H1 (cell line): Measurements from ENCODE around the gene GTF2A1L. TPM values are rescaled to one million over a fixed set of nuclear protein-coding genes. Genes with fewer than 3 reads are reported as not detected.

Experiments used
- CTCF ChIA-PET: fragments of 300-600 bp; sonication (Branson Sonifier 250); formaldehyde crosslinking; loops from one replicate; lab custom pipeline; 2021; ENCODE audit not compliant: partially characterized antibody; lab: Charles Lee
- POLR2A ChIA-PET: fragments of 300-600 bp; sonication (Branson Sonifier 250); formaldehyde crosslinking; loops from one replicate; lab custom pipeline; 2021; ENCODE audit warnings: inconsistent platforms; ENCODE audit not compliant: partially characterized antibody; lab: Charles Lee
- DNase-seq, 2 experiments: peaks; one replicate each; pipeline versions ENCODE4 v3.0.0 to v3.0.0-alpha.2; 2010 to 2022; ENCODE audit warnings: low spot score in 2 of 2, low read depth in 1 of 2, mixed read lengths in 1 of 2
- FAIRE-seq: peaks from 2 replicates; lab custom pipeline; 2011; peaks lifted over from hg19 to GRCh38; lab: Jason Lieb, UNC
- H2AFZ ChIP-seq: 2 replicates; pipeline ENCODE4 v1.8.1; 2012; ENCODE audit warnings: low read length, inconsistent platforms
- H2AK5ac ChIP-seq: 2 replicates; pipeline ENCODE4 v1.6.1; 2013; ENCODE audit warnings: low read depth, low read length
- H2BK120ac ChIP-seq: replicated peaks from 2 replicates; pipeline ENCODE3; 2013; ENCODE audit warnings: low read depth, low read length, inconsistent platforms
- H2BK12ac ChIP-seq: 2 replicates; pipeline ENCODE4 v1.6.1; 2013; ENCODE audit warnings: low read depth, low read length
- H2BK15ac ChIP-seq: 2 replicates; pipeline ENCODE4 v1.6.1; 2013; ENCODE audit warnings: low read length
- H2BK20ac ChIP-seq: 2 replicates; pipeline ENCODE4 v1.6.1; 2013; ENCODE audit warnings: low read length
- H2BK5ac ChIP-seq: 2 replicates; pipeline ENCODE4 v1.6.1; 2013; ENCODE audit warnings: low read depth, low read length
- H3K14ac ChIP-seq: 2 replicates; pipeline ENCODE4 v1.6.1; 2013; ENCODE audit warnings: inconsistent platforms; ENCODE audit not compliant: insufficient read length
- H3K18ac ChIP-seq: 2 replicates; pipeline ENCODE4 v1.6.1; 2013; ENCODE audit warnings: low read length; ENCODE audit errors: extremely low read depth
- H3K23ac ChIP-seq: 2 replicates; pipeline ENCODE4 v1.6.1; 2013; ENCODE audit warnings: inconsistent platforms; ENCODE audit not compliant: insufficient read length
- H3K23me2 ChIP-seq: 2 replicates; pipeline ENCODE4 v1.6.1; 2013; ENCODE audit warnings: low read depth, low read length
- H3K27ac ChIP-seq: 2 replicates; pipeline ENCODE4 v1.6.1; 2011; ENCODE audit warnings: low read depth, low read length, inconsistent platforms
- H3K27me3 ChIP-seq, 4 experiments: replicated peaks in 1 of 4; 1 replicate in 1 of 4; 2 replicates in 3 of 4; pipeline versions ENCODE4 v1.6.1 to v1.8.1; 2011 to 2013; ENCODE audit warnings: low read length in 3 of 4, mild to moderate bottlenecking in 3 of 4, inconsistent platforms in 2 of 4, mixed read lengths in 2 of 4, moderate library complexity in 1 of 4; ENCODE audit not compliant: control insufficient read depth in 3 of 4, insufficient read depth in 3 of 4; ENCODE audit errors: extremely low read depth in 1 of 4
- H3K36me3 ChIP-seq, 4 experiments: 2 replicates each; pipeline versions ENCODE4 v1.6.1 to v1.8.1; 2011 to 2013; ENCODE audit warnings: mild to moderate bottlenecking in 4 of 4, low read length in 3 of 4, moderate library complexity in 2 of 4, control low read depth in 1 of 4, inconsistent platforms in 1 of 4; ENCODE audit not compliant: insufficient read depth in 4 of 4, control insufficient read depth in 2 of 4
- H3K4ac ChIP-seq: replicated peaks from 2 replicates; pipeline ENCODE3; 2013; ENCODE audit warnings: low read length, low read depth, mixed read lengths, inconsistent platforms; ENCODE audit not compliant: insufficient read length
- H3K4me1 ChIP-seq, 4 experiments: replicated peaks in 1 of 4; 1 replicate in 1 of 4; 2 replicates in 3 of 4; pipeline versions ENCODE4 v1.6.1 to v1.8.1; 2011 to 2013; ENCODE audit warnings: low read length in 3 of 4, inconsistent platforms in 2 of 4, mixed read lengths in 1 of 4; ENCODE audit not compliant: insufficient read depth in 4 of 4, control insufficient read depth in 3 of 4
- H3K4me2 ChIP-seq, 2 experiments: 2 replicates each; pipeline versions ENCODE4 v1.6.1 to v1.8.1; 2011 to 2013; ENCODE audit warnings: low read depth in 2 of 2, low read length in 2 of 2, control low read depth in 1 of 2, inconsistent platforms in 1 of 2, mild to moderate bottlenecking in 1 of 2; ENCODE audit not compliant: insufficient read depth in 1 of 2
- H3K4me3 ChIP-seq, 4 experiments: fragments of 200-600, 300-600 bp in 1 of 4; sonication (generic), shearing (Covaris generic), sonication (Bioruptor Twin) in 1 of 4; 2 replicates each; pipeline versions ENCODE4 v1.5.1 to v1.8.1; 2011 to 2016; ENCODE audit warnings: low read length in 4 of 4, low read depth in 3 of 4, control low read depth in 2 of 4, inconsistent platforms in 2 of 4, mild to moderate bottlenecking in 2 of 4, mixed read lengths in 1 of 4, moderate library complexity in 1 of 4; ENCODE audit not compliant: insufficient read depth in 2 of 4; ENCODE audit errors: extremely low read depth in 1 of 4
- H3K56ac ChIP-seq: replicated peaks from 2 replicates; pipeline ENCODE3; 2013; ENCODE audit warnings: low read depth, mild to moderate bottlenecking, mixed read lengths, low read length, inconsistent platforms; ENCODE audit not compliant: insufficient read length
- H3K79me1 ChIP-seq: 2 replicates; pipeline ENCODE4 v1.6.1; 2013; ENCODE audit warnings: low read depth, low read length, control low read depth
- H3K79me2 ChIP-seq, 2 experiments: 2 replicates each; pipeline versions ENCODE4 v1.6.1 to v1.8.1; 2012 to 2013; ENCODE audit warnings: low read length in 2 of 2, mild to moderate bottlenecking in 2 of 2, inconsistent platforms in 1 of 2; ENCODE audit not compliant: insufficient read depth in 2 of 2, control insufficient read depth in 1 of 2
- H3K9ac ChIP-seq, 4 experiments: replicated peaks in 1 of 4; 1 replicate in 1 of 4; 2 replicates in 3 of 4; pipeline versions ENCODE4 v1.6.1 to v1.8.1; 2011 to 2013; ENCODE audit warnings: low read depth in 3 of 4, low read length in 3 of 4, control low read depth in 2 of 4, mild to moderate bottlenecking in 2 of 4, moderate library complexity in 2 of 4, inconsistent platforms in 1 of 4; ENCODE audit errors: extremely low read depth in 1 of 4
- H3K9me3 ChIP-seq, 2 experiments: 2 replicates each; pipeline versions ENCODE4 v1.6.1 to v1.8.1; 2012 to 2013; ENCODE audit warnings: mild to moderate bottlenecking in 2 of 2, moderate library complexity in 2 of 2, control low read depth in 1 of 2, inconsistent platforms in 1 of 2, low read depth in 1 of 2, low read length in 1 of 2, mixed read lengths in 1 of 2; ENCODE audit not compliant: insufficient read depth in 2 of 2
- H4K20me1 ChIP-seq, 2 experiments: replicated peaks in 1 of 2; 2 replicates each; pipeline versions ENCODE3 to v1.8.1; 2011 to 2013; ENCODE audit warnings: inconsistent platforms in 2 of 2, low read length in 2 of 2, mild to moderate bottlenecking in 1 of 2; ENCODE audit not compliant: insufficient read depth in 2 of 2, control insufficient read depth in 1 of 2
- H4K5ac ChIP-seq: 2 replicates; pipeline ENCODE4 v1.6.1; 2013; ENCODE audit warnings: low read length, low read depth, mixed read lengths, inconsistent platforms; ENCODE audit not compliant: insufficient read length
- H4K8ac ChIP-seq: 2 replicates; pipeline ENCODE4 v1.8.0; 2013; ENCODE audit warnings: mild to moderate bottlenecking, moderate library complexity, low read length, inconsistent platforms; ENCODE audit not compliant: insufficient read depth; ENCODE audit errors: extremely low read depth
- H4K91ac ChIP-seq: replicated peaks from 2 replicates; pipeline ENCODE3; 2013; ENCODE audit warnings: low read length, mixed read lengths, inconsistent platforms; ENCODE audit not compliant: insufficient read length
- CREB1 ChIP-seq: IDR thresholded peaks from 2 replicates; pipeline ENCODE4 v1.6.1; 2012; ENCODE audit warnings: inconsistent platforms
- EP300 ChIP-seq, 2 experiments: IDR thresholded peaks; 1 replicate in 1 of 2; 2 replicates in 1 of 2; pipeline ENCODE4 v1.6.1; 2011 to 2012; ENCODE audit warnings: low read depth in 2 of 2, low read length in 2 of 2, mild to moderate bottlenecking in 2 of 2, borderline replicate concordance in 1 of 2, inconsistent platforms in 1 of 2, moderate library complexity in 1 of 2
- WGBS, 2 experiments: shearing (Covaris generic) in 1 of 2; methylation state at CpG; one replicate each; pipeline versions ENCODE4 v1.1.6 to v1.1.7; 2013 to 2015; ENCODE audit warnings: low lambda C conversion rate in 2 of 2, mixed read lengths in 2 of 2, inconsistent platforms in 1 of 2, low coverage in 1 of 2, missing lambda C conversion rate in 1 of 2; ENCODE audit not compliant: insufficient replicate concordance in 2 of 2, insufficient coverage in 1 of 2, insufficient read length in 1 of 2; ENCODE audit errors: extremely low coverage in 1 of 2, missing lambda C conversion rate in 1 of 2; 5-methylcytosine and 5-hydroxymethylcytosine counted together
- polyA plus RNA-seq, 7 experiments: library from polyadenylated mRNA; depleted of rRNA in 3 of 7; stranded (reverse) in 5 of 7; unstranded in 2 of 7; fragments of >200 nt in 5 of 7; fragments of 200-250 nt in 2 of 7; gene quantifications; 1 replicate in 5 of 7; 2 replicates in 1 of 7; 4 replicates in 1 of 7; pipeline versions ENCODE4 v1.2.1 to v1.2.3, GENCODE V29; 2011 to 2013; ENCODE audit warnings: missing spikeins in 2 of 7, mixed read lengths in 2 of 7
- total RNA-seq: library from RNA; stranded (reverse); fragmentation: NEBNext Ultra II Directional; extraction: Animal tissue kit (Norgen Biotek cat#: 25700); gene quantifications from 2 replicates; pipeline ENCODE4 v1.2.1, GENCODE V29; 2021

GTF2A1L gene
- total and polyA plus RNA-seq, 2 of the 8 experiments (the other 6 are each of a cell fraction or from before 2014, with no cell fraction given): 0.18 TPM; not detected in 1

- Histone ChIP-seq H3K18ac (no peak overlapping the region), H3K9ac (no peak overlapping the region), H3K4me2 (peak overlapping the region in 1 of 2 experiments; percentile 40; a peak in 1 of 4 replicates), H3K4ac (no peak overlapping the region), H4K8ac (no peak overlapping the region), H4K91ac (no peak overlapping the region), H2BK12ac (no peak overlapping the region; the same call in 1 of the 2 replicates), H3K4me3 (peak overlapping the region in 1 of 4 experiments; percentile 33; a peak in 1 of 8 replicates), H3K27me3 (no peaks in the 10 kb centered on the region), H2BK120ac (no peak overlapping the region), H4K20me1 (no peaks in the 10 kb centered on the region), H3K23me2 (no peaks in the 10 kb centered on the region), H3K14ac (no peak overlapping the region), H2AFZ (no peak overlapping the region), H4K5ac (no peak overlapping the region), H3K79me1 (no peaks in the 10 kb centered on the region), H2BK20ac (no peak overlapping the region), H3K36me3 (no peaks in the 10 kb centered on the region), H3K4me1 (peaks cover 3 to 16% (median 6%) of the 10 kb centered on the region in 4 experiments; a peak in 6 of 7 replicates), H2AK5ac (no peak overlapping the region; the same call in 1 of the 2 replicates), H3K27ac (no peak overlapping the region), H3K9me3 (no peaks in the 10 kb centered on the region), H3K79me2 (no peaks in the 10 kb centered on the region), H3K23ac (no peak overlapping the region), H2BK15ac (no peak overlapping the region), H3K56ac (no peak overlapping the region), H2BK5ac (no peak overlapping the region)
- CTCF ChIA-PET: no interaction called here
- POLR2A ChIA-PET: interaction anchor here (0.6 kb wide), 1 partner anchor 8 kb away, joined by 3 read pairs; no protein-coding TSS in a partner anchor
- FAIRE-seq (no peak), DNase-seq (no peak)
- WGBS, 2 experiments: 42% methylated on average over 3 of the region's 3 CpGs; no CpG with 5 or more reads in 1 of the 2 experiments
- no peak for TF ChIP-seq EP300 (IDR thresholded peaks at IDR 0.05; ENCODE audit: borderline replicate concordance in 1 of 2, low read depth in 2 of 2, low read length in 2 of 2)
- TF ChIP-seq CREB1: no peak
Observed at GRCh38 chr2:48693645-48694044, 76.0 kb downstream of the GTF2A1L start.
